LNCaP clone FGC (cell line): Measurements from ENCODE around the gene MBD3L5.
"Not testable (repeated sequence)": the region's sequence is repeated elsewhere in the genome, so short reads cannot be mapped to it uniquely, and the experiment has no call there.

Source experiments
- DNase-seq: peaks from one replicate; pipeline ENCODE4 v3.0.0-alpha.2; 2011; ENCODE audit warnings: low read depth
- H3K4me3 ChIP-seq: 2 replicates; pipeline ENCODE4 v1.5.1; 2011; ENCODE audit warnings: mild to moderate bottlenecking, low read depth, low read length, control low read depth
- CTCF ChIP-seq: IDR thresholded peaks from 2 replicates; pipeline ENCODE4 v1.5.1; 2012; ENCODE audit warnings: mild to moderate bottlenecking; ENCODE audit not compliant: control insufficient read depth, insufficient read depth; ENCODE audit errors: extremely low read depth

The MBD3L5 gene

GRCh38 chr19:7030278-7030677 is at the start of gene MBD3L5:
TSS of gene MBD3L5 (plus strand) at chr19:7030578. CDS start at chr19:7030612, 34 bp downstream.
- not testable (repeated sequence) for DNase-seq, H3K4me3 ChIP-seq

- no peak overlapping the region for H3K4me3 ChIP-seq
- no peak for DNase-seq
- TF ChIP-seq CTCF, result no peak
Observed at GRCh38 chr19:6983448-6983847, 46.9 kb upstream of the MBD3L5 start.

GRCh38 chr19:6987850-6988249 is 42.5 kb upstream of the MBD3L5 start:
- no peak for DNase-seq
- H3K4me3 ChIP-seq, result no peak overlapping the region
- no peak for TF ChIP-seq CTCF

GRCh38 chr19:6988257-6988656 is 42.1 kb upstream of the MBD3L5 start:
- no peak overlapping the region for H3K4me3 ChIP-seq
- TF ChIP-seq CTCF, result no peak
- DNase-seq, result no peak

GRCh38 chr19:6995054-6995453 is 35.3 kb upstream of the MBD3L5 start:
- DNase-seq, result no peak
- no peak for TF ChIP-seq CTCF

GRCh38 chr19:6996810-6997209 is 33.6 kb upstream of the MBD3L5 start:
- H3K4me3 ChIP-seq, result no peak overlapping the region
- TF ChIP-seq CTCF, result no peak
- no peak for DNase-seq

More at GRCh38 chr19:6995054-6995453, 35.3 kb upstream of the MBD3L5 start:
- no peak overlapping the region for H3K4me3 ChIP-seq

- no peak overlapping the region for H3K4me3 ChIP-seq
- DNase-seq, result no peak
- no peak for TF ChIP-seq CTCF
Observed at GRCh38 chr19:6997679-6998445, 32.5 kb upstream of the MBD3L5 start.
